RWPE2 (cell line): Measurements from ENCODE around the gene ADIPOR1.
"Not testable (repeated sequence)": the region's sequence is repeated elsewhere in the genome, so short reads cannot be mapped to it uniquely, and the experiment has no call there.

Experiments
- ATAC-seq: fragments of 200-7000 bp; cut with Tn5 transposase; 3 replicates; pipeline ENCODE4 v1.9.1; 2021; ENCODE audit warnings: low read depth
- DNase-seq: peaks from one replicate; pipeline ENCODE4 v3.0.0-alpha.2; 2020; ENCODE audit warnings: low spot score
- H3K27ac ChIP-seq: fragments of 450-650 bp; 2 replicates; pipeline ENCODE4 v1.5.1; 2017; ENCODE audit warnings: mild to moderate bottlenecking; ENCODE audit not compliant: poor library complexity, severe bottlenecking
- H3K27me3 ChIP-seq: fragments of 250-450 bp; sonication (Bioruptor Pico); 2 replicates; pipeline ENCODE4 v1.5.1; 2021; ENCODE audit warnings: mild to moderate bottlenecking, moderate library complexity; ENCODE audit not compliant: insufficient read depth, poor library complexity, severe bottlenecking
- H3K36me3 ChIP-seq: fragments of 250-450 bp; sonication (Bioruptor Pico); 2 replicates; pipeline ENCODE4 v1.5.1; 2020; ENCODE audit warnings: low read depth, mild to moderate bottlenecking, moderate library complexity
- H3K4me1 ChIP-seq: fragments of 250-450 bp; sonication (Bioruptor Pico); 2 replicates; pipeline ENCODE4 v1.5.1; 2021; ENCODE audit warnings: mild to moderate bottlenecking, moderate library complexity; ENCODE audit not compliant: insufficient read depth, poor library complexity, severe bottlenecking
- H3K4me3 ChIP-seq: fragments of 250-450 bp; sonication (Bioruptor Pico); 2 replicates; pipeline ENCODE4 v1.5.1; 2021; ENCODE audit warnings: mild to moderate bottlenecking, moderate library complexity; ENCODE audit not compliant: severe bottlenecking
- H3K9me3 ChIP-seq: fragments of 250-450 bp; sonication (Bioruptor Pico); 2 replicates; pipeline ENCODE4 v1.5.1; 2021; ENCODE audit warnings: mild to moderate bottlenecking, moderate library complexity; ENCODE audit not compliant: severe bottlenecking
- TF ChIP-seq, protein P1 (sequence below): fragments of 450-650 bp; IDR thresholded peaks from one replicate; pipeline ENCODE4 v1.5.1; 2017; ENCODE audit warnings: mild to moderate bottlenecking, moderate library complexity; ENCODE audit not compliant: poor library complexity, severe bottlenecking

Gene ADIPOR1, protein sequence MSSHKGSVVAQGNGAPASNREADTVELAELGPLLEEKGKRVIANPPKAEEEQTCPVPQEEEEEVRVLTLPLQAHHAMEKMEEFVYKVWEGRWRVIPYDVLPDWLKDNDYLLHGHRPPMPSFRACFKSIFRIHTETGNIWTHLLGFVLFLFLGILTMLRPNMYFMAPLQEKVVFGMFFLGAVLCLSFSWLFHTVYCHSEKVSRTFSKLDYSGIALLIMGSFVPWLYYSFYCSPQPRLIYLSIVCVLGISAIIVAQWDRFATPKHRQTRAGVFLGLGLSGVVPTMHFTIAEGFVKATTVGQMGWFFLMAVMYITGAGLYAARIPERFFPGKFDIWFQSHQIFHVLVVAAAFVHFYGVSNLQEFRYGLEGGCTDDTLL

DNA sequence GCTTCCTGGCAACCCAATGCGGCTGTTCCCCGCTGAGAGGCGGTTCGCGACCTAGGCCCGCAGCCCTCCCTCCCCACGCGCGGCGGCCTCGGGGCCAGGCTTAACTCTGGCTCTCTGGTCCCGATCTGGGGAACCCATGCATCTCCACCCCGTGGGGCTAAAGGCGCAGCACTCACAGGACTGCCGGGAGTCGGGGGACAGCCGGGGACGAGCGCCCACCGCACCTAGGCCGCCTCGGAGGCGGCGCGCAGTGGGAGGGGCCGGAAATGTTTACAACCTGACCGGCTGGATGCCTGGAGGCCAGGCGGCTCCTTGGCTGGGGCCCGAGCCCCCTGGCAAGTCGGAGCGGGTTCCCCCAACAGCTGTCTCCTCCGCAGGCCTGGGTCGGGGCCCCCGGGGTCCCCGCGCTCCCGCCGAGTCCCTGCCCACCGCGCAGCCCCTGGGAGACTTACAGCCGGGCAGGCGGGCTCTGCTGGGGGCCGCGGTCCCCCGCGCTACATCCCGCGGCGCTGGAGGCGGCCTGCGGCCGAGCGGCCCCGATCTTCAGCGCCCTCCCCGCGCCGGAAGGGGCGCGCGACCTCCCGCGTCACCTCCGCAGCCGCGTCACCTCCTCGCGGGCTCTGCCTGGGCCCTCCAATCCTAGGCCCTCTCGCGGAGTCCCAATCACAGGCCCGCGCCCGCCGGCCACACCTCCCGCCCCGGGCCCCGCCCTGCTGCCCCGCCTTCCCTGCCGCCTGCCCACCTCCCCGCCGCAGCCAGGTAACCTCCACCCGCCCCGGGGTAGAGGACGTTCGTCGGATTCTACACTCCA is at the start of gene ADIPOR1:
Gene ADIPOR1, minus strand, starts transcription at position 580 of the 811 bp plus-strand sequence. CDS start 7,242 bp downstream, outside the sequence.
- TF ChIP-seq, protein P1, sequence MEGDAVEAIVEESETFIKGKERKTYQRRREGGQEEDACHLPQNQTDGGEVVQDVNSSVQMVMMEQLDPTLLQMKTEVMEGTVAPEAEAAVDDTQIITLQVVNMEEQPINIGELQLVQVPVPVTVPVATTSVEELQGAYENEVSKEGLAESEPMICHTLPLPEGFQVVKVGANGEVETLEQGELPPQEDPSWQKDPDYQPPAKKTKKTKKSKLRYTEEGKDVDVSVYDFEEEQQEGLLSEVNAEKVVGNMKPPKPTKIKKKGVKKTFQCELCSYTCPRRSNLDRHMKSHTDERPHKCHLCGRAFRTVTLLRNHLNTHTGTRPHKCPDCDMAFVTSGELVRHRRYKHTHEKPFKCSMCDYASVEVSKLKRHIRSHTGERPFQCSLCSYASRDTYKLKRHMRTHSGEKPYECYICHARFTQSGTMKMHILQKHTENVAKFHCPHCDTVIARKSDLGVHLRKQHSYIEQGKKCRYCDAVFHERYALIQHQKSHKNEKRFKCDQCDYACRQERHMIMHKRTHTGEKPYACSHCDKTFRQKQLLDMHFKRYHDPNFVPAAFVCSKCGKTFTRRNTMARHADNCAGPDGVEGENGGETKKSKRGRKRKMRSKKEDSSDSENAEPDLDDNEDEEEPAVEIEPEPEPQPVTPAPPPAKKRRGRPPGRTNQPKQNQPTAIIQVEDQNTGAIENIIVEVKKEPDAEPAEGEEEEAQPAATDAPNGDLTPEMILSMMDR = no peak
- H3K27me3 ChIP-seq = no peaks in the 10 kb centered on the region
- H3K4me1 ChIP-seq = peaks cover 31% of the 10 kb centered on the region
- H3K9me3 ChIP-seq = no peaks in the 10 kb centered on the region
- peak within 1 kb of the TSS; percentile 52 for H3K27ac ChIP-seq
- ATAC-seq (peak; percentile 94), DNase-seq (peak; percentile 90)
- H3K4me3 ChIP-seq = peak within 1 kb of the TSS; percentile 88
- peaks cover 11% of the 10 kb centered on the region for H3K36me3 ChIP-seq

DNA sequence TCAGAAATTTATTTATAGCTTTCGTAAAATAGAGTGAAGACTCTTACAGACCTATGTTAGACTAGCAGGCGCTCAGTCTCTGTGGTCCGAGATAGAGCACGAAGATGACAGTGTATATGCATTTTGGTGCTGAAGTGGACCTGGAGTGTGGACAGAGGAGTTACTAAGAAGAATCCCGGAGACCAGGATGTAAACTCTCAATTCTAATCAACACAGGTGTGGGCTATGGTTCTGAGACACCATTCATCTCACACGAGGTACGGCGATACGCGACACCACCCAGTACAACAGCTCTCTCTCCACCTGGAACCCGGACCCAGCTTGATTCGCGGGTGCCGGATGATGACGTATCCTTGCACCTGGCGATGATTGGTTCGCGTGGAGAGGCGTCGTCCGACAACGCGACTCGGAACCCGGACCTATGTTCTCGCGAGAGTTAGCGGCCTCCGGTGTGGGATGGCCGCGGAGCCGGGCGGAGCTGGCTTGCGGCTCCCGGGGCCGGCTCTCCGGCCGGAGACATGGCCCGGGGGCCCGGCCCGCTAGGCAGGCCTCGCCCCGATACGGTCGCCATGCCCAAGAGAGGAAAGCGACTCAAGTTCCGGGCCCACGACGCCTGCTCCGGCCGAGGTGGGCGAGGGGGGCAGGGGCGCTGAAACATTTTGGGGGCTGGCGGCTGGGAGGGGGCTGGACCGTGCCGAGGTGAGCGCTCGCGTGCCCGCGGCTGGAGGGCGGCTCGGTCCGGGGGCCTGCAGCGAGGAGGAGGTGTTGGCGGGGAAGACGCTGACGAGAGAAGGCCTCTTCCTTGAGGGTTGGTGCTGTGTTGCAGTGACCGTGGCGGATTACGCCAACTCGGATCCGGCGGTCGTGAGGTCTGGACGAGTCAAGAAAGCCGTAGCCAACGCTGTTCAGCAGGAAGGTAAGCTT is 49.1 kb upstream of the ADIPOR1 start, which contains the start of gene TMEM183A:
Gene TMEM183A, plus strand, starts transcription at position 427 of the 924 bp plus-strand sequence. Its CDS starts 92 bp downstream, at position 519.
- DNase-seq (peak; percentile 97), ATAC-seq (peak; percentile 95)
- TF ChIP-seq, protein P1 = no peak
- Histone ChIP-seq H3K36me3 (peaks cover 38% of the 10 kb centered on the region), H3K9me3 (no peaks in the 10 kb centered on the region), H3K27ac (peak within 1 kb of the TSS; percentile 64), H3K27me3 (no peaks in the 10 kb centered on the region), H3K4me1 (peaks cover 5% of the 10 kb centered on the region), H3K4me3 (peak within 1 kb of the TSS; percentile 78)

- Histone ChIP-seq H3K36me3 (peaks cover 22% of the 10 kb centered on the region), H3K27ac (peak overlapping the region; percentile 64)
- H3K4me1 ChIP-seq, ATAC-seq, H3K9me3 ChIP-seq, H3K4me3 ChIP-seq, DNase-seq, H3K27me3 ChIP-seq: not testable (repeated sequence)
Measured at GRCh38 chr1:203005395-203006142, 47.5 kb upstream of the ADIPOR1 start.

DNA sequence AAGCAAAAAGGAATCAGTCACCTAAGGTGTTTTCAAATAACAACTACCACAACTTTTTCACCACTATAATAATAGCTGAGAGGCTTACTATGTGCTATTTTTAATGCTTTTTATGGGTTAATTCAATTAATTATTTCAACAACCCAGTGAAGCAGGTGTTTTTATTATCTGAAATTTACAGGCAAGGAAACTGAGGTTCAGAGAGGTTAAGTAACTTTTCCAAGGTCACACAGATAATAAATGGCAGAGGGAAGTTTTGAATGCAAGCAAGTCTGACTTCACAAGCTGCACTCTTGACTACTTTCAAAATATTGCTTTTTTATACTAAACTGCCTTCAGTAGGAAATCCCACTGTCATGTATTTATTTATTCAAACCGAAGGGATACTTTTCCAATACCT is 44.8 kb upstream of the ADIPOR1 start:
- no peak for ATAC-seq
- no peaks in the 10 kb centered on the region for H3K4me1 ChIP-seq

More for the DNA sequence above, 44.8 kb upstream of the ADIPOR1 start:
- Histone ChIP-seq H3K4me3 (no peak overlapping the region), H3K36me3 (no peaks in the 10 kb centered on the region), H3K9me3 (no peaks in the 10 kb centered on the region), H3K27me3 (peaks cover 2% of the 10 kb centered on the region), H3K27ac (no peak overlapping the region)
- TF ChIP-seq, protein P1 = no peak
- no peak for DNase-seq
